GM12873 (cell line): ENCODE data around the gene LTBR.

Experiments used
- CTCF ChIP-seq: IDR thresholded peaks from 2 replicates; pipeline ENCODE4 v1.5.1; 2012; ENCODE audit warnings: low read depth, mild to moderate bottlenecking, moderate library complexity, low read length, control low read depth; ENCODE audit not compliant: insufficient read depth; ENCODE audit errors: missing control alignments

The LTBR gene

GRCh38 chr12:6352193-6353173 is 31.5 kb upstream of the LTBR start:
- no peak for TF ChIP-seq CTCF

- no peak for TF ChIP-seq CTCF
Observed at GRCh38 chr12:6354495-6355393, 29.2 kb upstream of the LTBR start.

- TF ChIP-seq CTCF, result no peak
Observed at GRCh38 chr12:6355491-6356373, 28.2 kb upstream of the LTBR start.

- TF ChIP-seq CTCF, result no peak
Observed at GRCh38 chr12:6356374-6356820, 27.6 kb upstream of the LTBR start.

GRCh38 chr12:6358881-6359280 is 25.1 kb upstream of the LTBR start:
- TF ChIP-seq CTCF, result no peak

- TF ChIP-seq CTCF, result no peak
Observed at GRCh38 chr12:6360080-6360571, 23.8 kb upstream of the LTBR start.
